SK-N-SH treated with all-trans-retinoic acid at 6 μM for 48 hours (cell line): ENCODE data around the gene AHCYL1.

Experiments
- ATAC-seq: fragments of 200-7000 bp; cut with Tn5 transposase; 3 replicates; pipeline ENCODE4 v1.9.1; 2020; ENCODE audit warnings: mild to moderate bottlenecking, moderate library complexity
- BACH2 ChIP-seq: fragments of 250-450 bp; sonication (Bioruptor Pico); IDR thresholded peaks from 2 replicates; pipeline ENCODE4 v1.9.0; 2021; ENCODE audit warnings: mild to moderate bottlenecking, borderline replicate concordance
- CSDC2 ChIP-seq: fragments of 250-450 bp; sonication (Bioruptor Pico); IDR thresholded peaks from 2 replicates; pipeline ENCODE4 v1.5.0; 2020; ENCODE audit warnings: mild to moderate bottlenecking, moderate library complexity
- ESRRG ChIP-seq: fragments of 250-450 bp; sonication (Bioruptor Pico); IDR thresholded peaks from 2 replicates; pipeline ENCODE4 v1.6.1; 2021; ENCODE audit warnings: mild to moderate bottlenecking
- GLIS3 ChIP-seq: fragments of 250-450 bp; sonication (Bioruptor Pico); IDR thresholded peaks from 2 replicates; pipeline ENCODE4 v1.5.0; 2020; ENCODE audit warnings: mild to moderate bottlenecking, moderate library complexity
- ISL1 ChIP-seq: fragments of 250-450 bp; sonication (Bioruptor Pico); IDR thresholded peaks from 2 replicates; pipeline ENCODE4 v2.1.2; 2022; ENCODE audit warnings: mild to moderate bottlenecking, moderate library complexity
- OSR1 ChIP-seq: fragments of 250-450 bp; sonication (Bioruptor Pico); IDR thresholded peaks from 2 replicates; pipeline ENCODE4 v1.8.0; 2022; ENCODE audit warnings: moderate library complexity, mild to moderate bottlenecking, inconsistent platforms
- PPARA ChIP-seq: fragments of 250-450 bp; sonication (Bioruptor Pico); IDR thresholded peaks from 2 replicates; pipeline ENCODE4 v1.5.0; 2020; ENCODE audit warnings: mild to moderate bottlenecking, borderline replicate concordance
- RARB ChIP-seq: fragments of 250-450 bp; sonication (Bioruptor Pico); IDR thresholded peaks from 2 replicates; pipeline ENCODE4 v1.8.0; 2021; ENCODE audit warnings: mild to moderate bottlenecking, moderate library complexity
- SNAI2 ChIP-seq: fragments of 250-450 bp; sonication (Bioruptor Pico); IDR thresholded peaks from 2 replicates; pipeline ENCODE4 v1.5.0; 2020; ENCODE audit warnings: mild to moderate bottlenecking, moderate library complexity
- TOX ChIP-seq: fragments of 250-450 bp; sonication (Bioruptor Pico); IDR thresholded peaks from 2 replicates; pipeline ENCODE4 v1.8.0; 2021; ENCODE audit warnings: mild to moderate bottlenecking, moderate library complexity, borderline replicate concordance
- TSHZ2 ChIP-seq: fragments of 250-450 bp; sonication (Bioruptor Pico); IDR thresholded peaks from 2 replicates; pipeline ENCODE4 v1.5.0; 2020; ENCODE audit warnings: mild to moderate bottlenecking, moderate library complexity
- ZC3H10 ChIP-seq: fragments of 250-450 bp; sonication (Bioruptor Pico); IDR thresholded peaks from 2 replicates; pipeline ENCODE4 v1.5.1; 2021; ENCODE audit warnings: mild to moderate bottlenecking, moderate library complexity
- ZFP3 ChIP-seq: fragments of 250-450 bp; sonication (Bioruptor Pico); IDR thresholded peaks from 2 replicates; pipeline ENCODE4 v1.5.0; 2020; ENCODE audit warnings: mild to moderate bottlenecking, moderate library complexity
- ZFP30 ChIP-seq: fragments of 450-650 bp; formaldehyde crosslinking; IDR thresholded peaks from 2 replicates; pipeline ENCODE4 v1.5.0; 2022; ENCODE audit warnings: mild to moderate bottlenecking, moderate library complexity
- ZNF70 ChIP-seq: fragments of 450-650 bp; formaldehyde crosslinking; IDR thresholded peaks from 2 replicates; pipeline ENCODE4 v1.5.0; 2020; ENCODE audit warnings: mild to moderate bottlenecking, moderate library complexity
- ZNF8 ChIP-seq: fragments of 450-650 bp; formaldehyde crosslinking; IDR thresholded peaks from 2 replicates; pipeline ENCODE4 v1.5.0; 2020; ENCODE audit warnings: mild to moderate bottlenecking, moderate library complexity
- TF ChIP-seq, protein P1 (sequence below): fragments of 250-450 bp; sonication (Bioruptor Pico); IDR thresholded peaks from 2 replicates; pipeline ENCODE4 v1.8.0; 2021; ENCODE audit warnings: low read depth, mild to moderate bottlenecking, moderate library complexity, borderline replicate concordance
- TF ChIP-seq, protein P2 (sequence below): fragments of 250-450 bp; sonication (Bioruptor Pico); IDR thresholded peaks from 2 replicates; pipeline ENCODE4 v1.5.1; 2021; ENCODE audit warnings: mild to moderate bottlenecking, moderate library complexity
- TF ChIP-seq, protein P3 (sequence below): fragments of 250-450 bp; sonication (Bioruptor Pico); IDR thresholded peaks from 2 replicates; pipeline ENCODE4 v1.8.0; 2020; ENCODE audit warnings: mild to moderate bottlenecking, moderate library complexity, borderline replicate concordance

Gene AHCYL1

DNA sequence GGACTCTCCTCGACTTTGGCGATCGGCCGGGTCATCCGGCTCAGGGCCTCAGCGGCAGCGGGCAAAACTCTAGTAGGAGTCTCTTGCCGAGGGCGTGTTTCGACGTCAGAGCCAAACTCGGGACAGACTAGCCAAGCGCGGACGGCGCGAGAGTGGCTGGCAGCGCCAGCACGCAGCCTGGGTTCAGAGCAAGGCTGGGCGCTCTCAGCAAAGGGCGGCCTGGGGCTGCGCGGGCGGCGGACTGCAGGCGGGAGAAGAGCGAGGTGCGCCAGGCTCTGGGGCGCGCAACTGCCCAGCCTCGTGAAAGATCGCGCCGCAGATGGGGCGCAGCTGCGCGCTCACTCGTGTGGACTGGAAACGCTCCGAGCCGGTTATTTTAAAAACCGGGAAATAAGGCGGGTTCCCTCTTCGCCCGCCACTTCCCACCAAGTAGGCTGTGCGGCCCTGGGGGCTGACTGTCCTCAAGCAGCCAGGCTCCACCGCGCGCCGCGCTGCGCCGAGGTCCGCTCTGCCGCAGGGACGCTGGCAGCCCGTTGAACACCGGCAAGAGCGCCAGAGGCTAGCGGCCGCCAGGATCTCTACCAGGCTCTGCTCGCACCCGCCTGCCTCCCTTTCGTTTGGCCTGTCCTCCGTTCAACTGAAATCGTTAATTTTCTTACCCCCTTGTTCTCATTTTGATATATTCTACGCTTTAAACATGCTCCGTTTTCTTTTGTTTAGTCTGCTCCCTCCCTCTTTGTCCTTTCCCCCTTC, 83.5 kb downstream of the AHCYL1 start (continued):
- TF ChIP-seq BACH2 (CRISPR knock-in tag), result no peak
- no peak for TF ChIP-seq ESRRG (CRISPR knock-in tag)
- no peak for TF ChIP-seq ISL1
- no peak for TF ChIP-seq ZNF8 (CRISPR knock-in tag)
- no peak for TF ChIP-seq ZC3H10
- TF ChIP-seq, protein P1, sequence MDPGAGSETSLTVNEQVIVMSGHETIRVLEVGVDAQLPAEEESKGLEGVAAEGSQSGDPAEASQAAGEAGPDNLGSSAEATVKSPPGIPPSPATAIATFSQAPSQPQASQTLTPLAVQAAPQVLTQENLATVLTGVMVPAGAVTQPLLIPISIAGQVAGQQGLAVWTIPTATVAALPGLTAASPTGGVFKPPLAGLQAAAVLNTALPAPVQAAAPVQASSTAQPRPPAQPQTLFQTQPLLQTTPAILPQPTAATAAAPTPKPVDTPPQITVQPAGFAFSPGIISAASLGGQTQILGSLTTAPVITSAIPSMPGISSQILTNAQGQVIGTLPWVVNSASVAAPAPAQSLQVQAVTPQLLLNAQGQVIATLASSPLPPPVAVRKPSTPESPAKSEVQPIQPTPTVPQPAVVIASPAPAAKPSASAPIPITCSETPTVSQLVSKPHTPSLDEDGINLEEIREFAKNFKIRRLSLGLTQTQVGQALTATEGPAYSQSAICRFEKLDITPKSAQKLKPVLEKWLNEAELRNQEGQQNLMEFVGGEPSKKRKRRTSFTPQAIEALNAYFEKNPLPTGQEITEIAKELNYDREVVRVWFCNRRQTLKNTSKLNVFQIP, result no peak
- no peak for TF ChIP-seq ZNF70 (CRISPR knock-in tag)
- TF ChIP-seq ZFP30 (CRISPR knock-in tag), result no peak
- no peak for TF ChIP-seq ZFP3 (CRISPR knock-in tag)
- TF ChIP-seq TOX (CRISPR knock-in tag), result no peak

- TF ChIP-seq SNAI2 (CRISPR knock-in tag) (no peak), BACH2 (CRISPR knock-in tag) (no peak), ZFP30 (CRISPR knock-in tag) (no peak), ZC3H10 (no peak), ESRRG (CRISPR knock-in tag) (no peak), OSR1 (no peak), GLIS3 (CRISPR knock-in tag) (no peak), TSHZ2 (CRISPR knock-in tag) (no peak), ISL1 (no peak), CSDC2 (CRISPR knock-in tag) (no peak), ZNF70 (CRISPR knock-in tag) (no peak), RARB (no peak), ZNF8 (CRISPR knock-in tag) (no peak), TOX (CRISPR knock-in tag) (no peak), PPARA (no peak), ZFP3 (CRISPR knock-in tag) (no peak)
- TF ChIP-seq, protein P2, sequence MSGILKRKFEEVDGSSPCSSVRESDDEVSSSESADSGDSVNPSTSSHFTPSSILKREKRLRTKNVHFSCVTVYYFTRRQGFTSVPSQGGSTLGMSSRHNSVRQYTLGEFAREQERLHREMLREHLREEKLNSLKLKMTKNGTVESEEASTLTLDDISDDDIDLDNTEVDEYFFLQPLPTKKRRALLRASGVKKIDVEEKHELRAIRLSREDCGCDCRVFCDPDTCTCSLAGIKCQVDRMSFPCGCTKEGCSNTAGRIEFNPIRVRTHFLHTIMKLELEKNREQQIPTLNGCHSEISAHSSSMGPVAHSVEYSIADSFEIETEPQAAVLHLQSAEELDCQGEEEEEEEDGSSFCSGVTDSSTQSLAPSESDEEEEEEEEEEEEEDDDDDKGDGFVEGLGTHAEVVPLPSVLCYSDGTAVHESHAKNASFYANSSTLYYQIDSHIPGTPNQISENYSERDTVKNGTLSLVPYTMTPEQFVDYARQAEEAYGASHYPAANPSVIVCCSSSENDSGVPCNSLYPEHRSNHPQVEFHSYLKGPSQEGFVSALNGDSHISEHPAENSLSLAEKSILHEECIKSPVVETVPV (CRISPR knock-in tag), result no peak
- TF ChIP-seq, protein P3, sequence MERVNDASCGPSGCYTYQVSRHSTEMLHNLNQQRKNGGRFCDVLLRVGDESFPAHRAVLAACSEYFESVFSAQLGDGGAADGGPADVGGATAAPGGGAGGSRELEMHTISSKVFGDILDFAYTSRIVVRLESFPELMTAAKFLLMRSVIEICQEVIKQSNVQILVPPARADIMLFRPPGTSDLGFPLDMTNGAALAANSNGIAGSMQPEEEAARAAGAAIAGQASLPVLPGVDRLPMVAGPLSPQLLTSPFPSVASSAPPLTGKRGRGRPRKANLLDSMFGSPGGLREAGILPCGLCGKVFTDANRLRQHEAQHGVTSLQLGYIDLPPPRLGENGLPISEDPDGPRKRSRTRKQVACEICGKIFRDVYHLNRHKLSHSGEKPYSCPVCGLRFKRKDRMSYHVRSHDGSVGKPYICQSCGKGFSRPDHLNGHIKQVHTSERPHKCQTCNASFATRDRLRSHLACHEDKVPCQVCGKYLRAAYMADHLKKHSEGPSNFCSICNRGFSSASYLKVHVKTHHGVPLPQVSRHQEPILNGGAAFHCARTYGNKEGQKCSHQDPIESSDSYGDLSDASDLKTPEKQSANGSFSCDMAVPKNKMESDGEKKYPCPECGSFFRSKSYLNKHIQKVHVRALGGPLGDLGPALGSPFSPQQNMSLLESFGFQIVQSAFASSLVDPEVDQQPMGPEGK (CRISPR knock-in tag), result no peak
- ATAC-seq, result no peak; the same call in 2 of the 3 replicates
Measured at GRCh38 chr1:110068646-110069403, 84.3 kb downstream of the AHCYL1 start.

- ATAC-seq, result no peak
- TF ChIP-seq, protein P3 (CRISPR knock-in tag), result no peak
- no peak for TF ChIP-seq ESRRG (CRISPR knock-in tag)
- no peak for TF ChIP-seq RARB
Measured at GRCh38 chr1:110069404-110070281, 85.1 kb downstream of the AHCYL1 start.
